ENCODE data around the gene ALPK3. TPM values are rescaled to one million over a fixed set of nuclear protein-coding genes. Genes with fewer than 3 reads are reported as not detected.

The ALPK3 gene
- total RNA-seq, 1 donor from 2014 or later = 14.0 TPM

- Histone ChIP-seq H3K36me3 (peaks cover 29% of the 10 kb centered on the region), H3K9me3 (no peaks in the 10 kb centered on the region), H3K27me3 (ENCODE audit: low read depth) (no peaks in the 10 kb centered on the region), H3K4me1 (peaks cover 8% of the 10 kb centered on the region), H3K27ac (no peak overlapping the region), H3K4me3 (no peak overlapping the region)
- TF ChIP-seq, protein P1, sequence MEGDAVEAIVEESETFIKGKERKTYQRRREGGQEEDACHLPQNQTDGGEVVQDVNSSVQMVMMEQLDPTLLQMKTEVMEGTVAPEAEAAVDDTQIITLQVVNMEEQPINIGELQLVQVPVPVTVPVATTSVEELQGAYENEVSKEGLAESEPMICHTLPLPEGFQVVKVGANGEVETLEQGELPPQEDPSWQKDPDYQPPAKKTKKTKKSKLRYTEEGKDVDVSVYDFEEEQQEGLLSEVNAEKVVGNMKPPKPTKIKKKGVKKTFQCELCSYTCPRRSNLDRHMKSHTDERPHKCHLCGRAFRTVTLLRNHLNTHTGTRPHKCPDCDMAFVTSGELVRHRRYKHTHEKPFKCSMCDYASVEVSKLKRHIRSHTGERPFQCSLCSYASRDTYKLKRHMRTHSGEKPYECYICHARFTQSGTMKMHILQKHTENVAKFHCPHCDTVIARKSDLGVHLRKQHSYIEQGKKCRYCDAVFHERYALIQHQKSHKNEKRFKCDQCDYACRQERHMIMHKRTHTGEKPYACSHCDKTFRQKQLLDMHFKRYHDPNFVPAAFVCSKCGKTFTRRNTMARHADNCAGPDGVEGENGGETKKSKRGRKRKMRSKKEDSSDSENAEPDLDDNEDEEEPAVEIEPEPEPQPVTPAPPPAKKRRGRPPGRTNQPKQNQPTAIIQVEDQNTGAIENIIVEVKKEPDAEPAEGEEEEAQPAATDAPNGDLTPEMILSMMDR (IDR thresholded peaks at IDR 0.05) = no peak
- no peak for ATAC-seq
- intact Hi-C loops (cut with DNase I) = no loop called here
- no peak for DNase-seq
Measured at GRCh38 chr15:84807228-84807627, 9.9 kb upstream of the ALPK3 start.

GRCh38 chr15:84810073-84810840 is 6.9 kb upstream of the ALPK3 start:
- TF ChIP-seq, protein P1 (IDR thresholded peaks at IDR 0.05) = no peak
- Histone ChIP-seq H3K4me3 (no peak overlapping the region), H3K27me3 (ENCODE audit: low read depth) (no peaks in the 10 kb centered on the region), H3K4me1 (no peaks in the 10 kb centered on the region), H3K36me3 (no peaks in the 10 kb centered on the region), H3K9me3 (no peaks in the 10 kb centered on the region), H3K27ac (no peak overlapping the region)
- intact Hi-C loops (cut with DNase I) = no loop called here
- no peak for DNase-seq
- no peak for ATAC-seq

GRCh38 chr15:84811151-84811550 is 6.0 kb upstream of the ALPK3 start:
- peak in 1 of 2 donors; percentile 20 for ATAC-seq

DNA sequence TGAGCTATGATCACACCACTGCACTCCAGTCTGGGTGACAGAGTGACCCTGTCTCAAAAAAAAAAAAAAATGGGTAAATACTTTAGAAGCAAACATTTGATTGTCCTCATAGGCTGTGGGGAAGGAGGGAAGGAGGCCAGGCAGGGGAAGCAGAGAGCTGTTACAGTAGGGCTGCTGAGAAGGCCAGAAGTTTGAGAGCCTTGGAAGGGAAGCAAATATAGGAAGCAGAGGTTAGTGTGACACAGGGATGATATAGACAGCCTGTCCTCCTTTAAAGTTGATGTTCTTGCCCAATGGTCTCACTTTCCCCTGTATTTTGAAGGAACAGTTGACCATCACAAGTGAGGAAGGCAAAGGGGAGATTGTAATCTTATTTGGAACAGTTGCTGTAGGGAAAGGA is 5.3 kb upstream of the ALPK3 start:
- Histone ChIP-seq H3K4me3 (no peak overlapping the region), H3K27me3 (ENCODE audit: low read depth) (no peaks in the 10 kb centered on the region), H3K27ac (no peak overlapping the region), H3K4me1 (peaks cover 4% of the 10 kb centered on the region), H3K9me3 (no peaks in the 10 kb centered on the region), H3K36me3 (no peaks in the 10 kb centered on the region)
- no peak for DNase-seq
- peak; percentile 59 to 66 for ATAC-seq
- TF ChIP-seq, protein P1 (IDR thresholded peaks at IDR 0.05) = no peak
- intact Hi-C loops (cut with DNase I) = no loop called here

More at GRCh38 chr15:84811151-84811550, 6.0 kb upstream of the ALPK3 start:
- Histone ChIP-seq H3K36me3 (no peaks in the 10 kb centered on the region), H3K9me3 (no peaks in the 10 kb centered on the region), H3K4me3 (no peak overlapping the region), H3K27me3 (ENCODE audit: low read depth) (no peaks in the 10 kb centered on the region), H3K4me1 (no peaks in the 10 kb centered on the region), H3K27ac (no peak overlapping the region)
- TF ChIP-seq, protein P1 (IDR thresholded peaks at IDR 0.05) = no peak
- intact Hi-C loops (cut with DNase I) = no loop called here
- DNase-seq = no peak

GRCh38 chr15:84812842-84813241 is 4.3 kb upstream of the ALPK3 start:
- Histone ChIP-seq H3K4me1 (peaks cover 12% of the 10 kb centered on the region), H3K36me3 (no peaks in the 10 kb centered on the region), H3K27me3 (ENCODE audit: low read depth) (no peaks in the 10 kb centered on the region), H3K27ac (no peak overlapping the region), H3K4me3 (no peak overlapping the region), H3K9me3 (no peaks in the 10 kb centered on the region)
- ATAC-seq = no peak
- no peak for DNase-seq
- TF ChIP-seq, protein P1 (IDR thresholded peaks at IDR 0.05) = no peak
- intact Hi-C loops (cut with DNase I) = no loop called here

Measured in lower lobe of right lung (tissue), 2 donors.